Ammon's horn (tissue), 1 donor: ENCODE measurements around the gene SLC29A1.

ENCODE experiments used
- DNase-seq: peaks from one replicate; pipeline ENCODE4 v3.0.0-alpha.2; 2016; ENCODE audit warnings: low spot score

Gene SLC29A1

DNA sequence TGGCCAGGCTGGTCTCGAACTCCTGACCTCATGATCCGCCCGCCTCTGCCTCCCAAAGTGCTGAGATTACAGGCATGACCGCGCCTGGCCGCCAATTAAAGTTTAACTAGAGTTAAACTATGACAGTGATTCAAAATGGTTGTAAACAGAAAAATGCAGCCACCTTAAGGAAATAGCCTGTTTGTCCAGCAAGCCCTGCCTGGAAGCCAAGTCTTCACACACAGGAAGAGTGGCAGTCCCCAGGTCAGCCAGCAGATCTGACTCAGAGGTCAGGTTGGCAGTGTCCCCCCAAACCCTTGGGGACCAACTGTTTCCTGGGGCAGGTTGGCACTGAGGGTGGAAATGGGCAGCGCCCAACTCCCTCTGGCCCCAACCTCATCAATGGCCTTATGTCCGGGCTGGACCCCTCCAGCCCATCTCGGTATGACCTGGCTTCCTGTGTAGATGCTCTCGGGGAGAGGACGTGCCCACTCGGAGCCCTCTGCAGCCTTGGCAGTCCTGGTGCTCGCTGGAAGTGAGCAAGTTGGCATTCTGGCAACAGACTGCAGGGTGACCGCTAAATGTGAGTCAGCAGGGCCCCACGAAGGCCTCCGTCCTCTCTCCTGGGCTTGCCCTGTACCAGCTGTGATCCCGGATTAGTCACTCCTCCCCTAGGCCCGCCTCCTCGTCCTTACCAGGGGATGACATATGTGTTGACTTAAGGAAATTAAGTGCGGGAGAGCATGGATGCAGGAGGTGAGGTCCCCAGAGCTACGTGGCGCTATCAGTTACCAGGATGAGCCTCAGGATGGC lies 13.8 kb downstream of the SLC29A1 start:
- peak; percentile 82 for DNase-seq

DNA sequence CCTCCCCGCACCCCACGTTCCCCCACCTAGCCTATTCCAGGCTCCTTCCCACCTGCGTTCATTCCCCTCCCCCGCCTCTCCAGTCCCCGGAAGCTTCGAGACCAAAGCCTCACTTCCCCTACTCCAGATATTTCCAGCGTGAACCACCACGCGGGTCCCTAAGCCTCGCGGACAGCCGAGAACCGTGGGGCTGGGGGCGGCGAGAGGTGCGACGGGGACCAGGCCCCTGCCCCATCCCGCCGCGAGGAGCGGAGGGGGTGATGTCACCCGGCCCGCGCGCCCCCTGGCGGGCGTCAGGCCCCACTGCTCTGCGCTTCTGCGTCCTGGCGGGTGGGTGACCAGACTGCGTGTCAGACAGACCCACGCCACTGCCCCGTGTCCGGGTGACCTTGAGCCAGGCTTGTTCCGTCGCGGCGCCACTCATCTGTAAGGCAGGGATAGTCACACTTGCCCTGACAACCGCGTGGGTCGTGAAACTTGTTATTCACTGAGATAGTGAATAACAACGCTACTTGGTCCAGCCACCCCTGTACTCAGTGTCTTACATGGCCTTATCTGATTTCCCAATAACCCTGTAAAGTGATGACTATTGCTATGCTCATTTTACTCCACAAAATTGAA lies 14.5 kb downstream of the SLC29A1 start:
- peak; percentile 87 for DNase-seq

DNA sequence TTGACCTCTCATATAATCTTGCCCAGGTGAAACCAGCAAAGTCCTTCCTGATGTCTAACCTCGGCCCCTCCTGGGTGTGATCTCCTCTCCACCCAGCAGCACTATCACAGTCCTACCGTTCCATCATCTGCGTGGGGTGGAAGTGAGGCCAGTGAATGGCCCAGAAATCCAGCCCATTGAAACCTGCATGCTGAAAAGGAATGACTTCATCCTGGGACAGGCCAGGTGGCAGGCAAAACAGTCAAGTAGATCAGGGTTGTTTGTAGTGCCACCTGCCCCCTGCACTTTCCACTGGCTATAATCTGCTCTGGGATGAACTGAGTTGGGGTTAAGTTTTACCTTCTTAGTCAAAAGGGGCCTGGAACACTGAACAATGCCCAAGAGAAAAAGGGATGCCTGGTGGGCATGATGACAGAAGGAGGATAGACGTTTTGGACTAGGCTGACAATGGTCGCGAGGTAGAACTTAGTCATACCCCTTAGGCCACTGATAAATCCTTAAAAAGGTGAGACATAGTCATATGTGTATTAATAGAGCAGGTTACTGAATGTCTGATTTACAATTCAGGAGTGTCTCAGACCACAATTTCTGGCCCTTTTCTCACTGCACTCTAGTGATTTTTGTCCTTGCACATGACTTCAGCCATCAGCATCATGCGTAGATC lies 15.4 kb downstream of the SLC29A1 start:
- DNase-seq, result no peak

DNA sequence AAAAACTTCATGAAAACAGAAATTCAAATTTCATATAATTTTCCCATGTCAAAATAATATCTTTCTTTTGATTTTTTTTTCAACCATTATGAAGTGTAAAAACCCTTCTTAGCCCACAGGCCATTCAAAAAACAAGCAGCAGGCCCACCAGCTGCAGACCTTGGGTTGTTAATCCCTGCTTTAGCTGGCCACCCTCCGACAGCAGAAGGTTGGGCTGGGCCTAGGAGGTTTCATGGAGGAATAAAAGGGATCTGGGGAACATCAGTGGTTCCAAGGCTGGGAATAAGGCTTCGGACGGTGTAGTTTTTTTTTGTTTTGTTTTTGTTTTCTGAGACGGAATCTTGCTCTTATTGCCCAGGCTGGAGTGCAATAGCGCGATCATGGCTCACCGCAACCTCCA lies 19.9 kb downstream of the SLC29A1 start:
- DNase-seq, result no peak

DNA sequence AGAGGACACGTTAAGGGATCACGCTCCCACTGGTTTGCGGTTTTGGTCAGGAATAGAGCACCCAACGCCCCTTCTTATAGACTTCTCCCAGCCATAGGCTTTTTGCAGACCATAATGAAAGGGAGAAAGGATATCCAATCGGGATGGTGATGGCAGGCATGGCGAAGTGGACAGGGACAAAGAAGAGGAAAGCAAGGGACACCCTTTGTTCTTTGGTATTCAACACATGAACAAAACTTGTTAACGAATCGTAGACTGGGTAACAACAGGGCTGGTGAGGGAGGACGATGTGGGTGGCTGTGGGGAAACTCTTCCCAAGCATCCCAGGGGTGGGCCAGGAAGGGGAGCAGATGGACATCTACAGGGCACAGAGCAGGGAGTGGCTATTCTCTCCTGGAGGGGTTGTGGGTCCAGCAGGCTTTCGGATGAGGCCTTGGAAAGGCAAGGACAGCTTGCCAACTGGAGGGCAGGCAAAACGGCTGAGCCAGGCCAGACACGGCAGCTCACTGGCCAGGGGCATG lies 22.1 kb downstream of the SLC29A1 start:
- DNase-seq, result no peak

DNA sequence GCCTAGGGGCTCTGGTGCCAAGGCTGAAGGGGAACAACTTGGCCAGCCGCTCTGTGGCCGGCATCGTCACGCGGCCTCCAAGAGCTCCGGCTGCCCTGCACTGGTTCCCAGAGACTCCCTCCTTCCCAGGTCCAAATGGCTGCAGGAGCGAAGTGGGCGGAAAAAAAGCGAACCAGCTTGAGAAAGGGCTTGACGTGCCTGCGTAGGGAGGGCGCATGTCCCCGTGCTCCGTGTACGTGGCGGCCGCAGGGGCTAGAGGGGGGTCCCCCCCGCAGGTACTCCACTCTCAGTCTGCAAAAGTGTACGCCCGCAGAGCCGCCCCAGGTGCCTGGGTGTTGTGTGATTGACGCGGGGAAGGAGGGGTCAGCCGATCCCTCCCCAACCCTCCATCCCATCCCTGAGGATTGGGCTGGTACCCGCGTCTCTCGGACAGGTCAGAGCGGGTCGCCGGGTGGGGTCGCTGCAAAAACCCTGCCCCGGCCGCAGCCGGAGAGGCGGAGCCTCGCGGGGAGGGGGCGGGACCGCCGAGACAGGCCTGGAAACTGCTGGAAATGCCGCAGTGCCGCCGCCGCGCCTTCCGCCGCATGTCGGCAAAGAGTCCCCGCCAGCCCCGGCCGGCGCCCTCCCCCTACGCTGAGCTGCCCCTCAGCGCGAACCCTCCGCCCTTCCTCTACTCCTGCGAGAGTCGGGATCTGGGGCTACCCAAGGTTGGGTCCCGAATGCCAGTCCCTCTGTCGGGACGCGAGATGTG lies 22.7 kb downstream of the SLC29A1 start:
- DNase-seq, result peak; percentile 83

DNA sequence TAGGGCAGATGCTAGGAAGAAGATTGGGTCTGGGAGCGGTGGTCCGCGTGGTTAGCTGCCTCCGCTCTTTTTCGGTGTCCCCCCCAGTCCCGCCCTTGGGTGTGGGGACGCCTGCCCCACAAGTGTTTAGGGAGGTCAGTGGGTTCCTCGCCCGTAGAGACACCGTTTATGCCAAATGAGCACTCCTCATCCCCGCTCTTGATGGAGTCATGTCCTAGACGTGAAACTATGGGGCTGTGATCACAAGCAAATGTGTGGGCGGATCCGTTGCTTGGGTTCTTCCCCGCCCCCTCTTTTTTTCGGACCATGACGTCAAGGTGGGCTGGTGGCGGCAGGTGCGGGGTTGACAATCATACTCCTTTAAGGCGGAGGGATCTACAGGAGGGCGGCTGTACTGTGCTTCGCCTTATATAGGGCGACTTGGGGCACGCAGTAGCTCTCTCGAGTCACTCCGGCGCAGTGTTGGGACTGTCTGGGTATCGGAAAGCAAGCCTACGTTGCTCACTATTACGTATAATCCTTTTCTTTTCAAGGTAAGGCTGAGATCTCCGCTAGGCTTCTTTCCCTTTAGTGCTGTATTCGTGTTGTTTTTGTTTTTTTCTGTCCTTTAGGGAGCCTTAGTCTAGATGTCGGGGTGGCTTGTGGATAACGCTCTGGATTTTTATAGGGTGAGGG lies 23.4 kb downstream of the SLC29A1 start, which contains the start of gene HSP90AB1:
TSS of gene HSP90AB1 (plus strand) at position 439 of the 675 bp plus-strand sequence. CDS start 1,529 bp downstream, outside the sequence.
- peak; percentile 98 for DNase-seq

DNA sequence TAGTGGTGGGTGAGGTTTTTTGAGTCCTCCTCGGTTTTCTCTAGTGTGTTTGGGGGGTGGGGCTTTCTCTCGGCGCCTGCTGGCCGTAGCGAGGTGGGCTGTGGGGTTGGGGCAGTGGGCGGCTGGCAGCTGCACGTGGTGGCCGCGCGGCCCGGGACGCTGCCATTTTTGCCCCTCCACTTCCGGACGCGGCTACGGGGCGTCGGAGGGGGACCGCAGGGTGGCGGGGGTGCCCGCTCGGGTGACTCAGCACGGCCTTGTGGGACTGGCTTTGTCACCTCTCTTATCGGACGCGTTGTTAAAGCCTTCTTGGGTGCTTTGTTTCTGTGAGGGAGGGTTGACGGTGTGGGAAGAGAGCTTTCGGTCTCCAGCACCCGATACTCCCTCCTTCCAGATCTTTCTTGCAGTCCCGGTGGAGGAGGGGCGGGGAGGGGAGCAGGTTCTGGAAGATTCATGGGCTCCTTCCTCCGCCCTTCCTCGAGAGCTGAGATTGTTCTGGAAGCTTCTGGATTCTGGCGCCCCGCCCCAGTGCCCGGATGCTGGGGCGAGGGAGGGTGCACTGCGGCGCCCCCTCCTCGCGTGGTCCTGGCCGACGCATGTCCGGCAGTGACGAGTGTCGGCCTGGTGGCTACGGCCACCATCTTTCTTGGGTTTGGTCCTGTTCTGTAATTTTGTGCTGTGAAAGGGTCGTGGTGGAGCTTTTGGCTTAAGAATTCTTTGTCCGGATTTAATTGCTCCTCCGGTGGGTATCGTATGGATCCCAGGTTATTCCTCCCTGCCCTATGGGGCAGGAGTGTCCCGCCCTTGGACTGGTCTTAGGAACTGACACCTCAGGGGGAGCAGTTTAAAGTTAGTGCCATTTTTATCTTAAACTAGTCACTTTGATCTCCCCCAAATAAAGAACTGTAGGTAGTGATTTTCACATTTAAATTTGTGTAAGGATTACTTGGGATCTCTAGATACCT lies 24.2 kb downstream of the SLC29A1 start:
- DNase-seq, result peak; percentile 63

DNA sequence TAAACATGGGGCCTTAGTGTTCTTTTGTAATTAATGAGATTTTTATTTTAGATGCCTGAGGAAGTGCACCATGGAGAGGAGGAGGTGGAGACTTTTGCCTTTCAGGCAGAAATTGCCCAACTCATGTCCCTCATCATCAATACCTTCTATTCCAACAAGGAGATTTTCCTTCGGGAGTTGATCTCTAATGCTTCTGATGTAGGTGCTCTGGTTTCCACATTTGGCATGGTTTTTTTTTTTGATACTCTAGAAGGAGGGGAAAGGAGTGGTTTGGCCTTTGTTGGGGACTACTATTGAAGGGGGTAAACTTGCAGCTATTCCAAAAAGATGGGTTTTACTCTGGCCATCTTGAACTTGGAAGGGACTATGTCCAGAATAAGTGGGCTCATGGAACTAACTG lies 25.2 kb downstream of the SLC29A1 start:
- DNase-seq, result no peak

DNA sequence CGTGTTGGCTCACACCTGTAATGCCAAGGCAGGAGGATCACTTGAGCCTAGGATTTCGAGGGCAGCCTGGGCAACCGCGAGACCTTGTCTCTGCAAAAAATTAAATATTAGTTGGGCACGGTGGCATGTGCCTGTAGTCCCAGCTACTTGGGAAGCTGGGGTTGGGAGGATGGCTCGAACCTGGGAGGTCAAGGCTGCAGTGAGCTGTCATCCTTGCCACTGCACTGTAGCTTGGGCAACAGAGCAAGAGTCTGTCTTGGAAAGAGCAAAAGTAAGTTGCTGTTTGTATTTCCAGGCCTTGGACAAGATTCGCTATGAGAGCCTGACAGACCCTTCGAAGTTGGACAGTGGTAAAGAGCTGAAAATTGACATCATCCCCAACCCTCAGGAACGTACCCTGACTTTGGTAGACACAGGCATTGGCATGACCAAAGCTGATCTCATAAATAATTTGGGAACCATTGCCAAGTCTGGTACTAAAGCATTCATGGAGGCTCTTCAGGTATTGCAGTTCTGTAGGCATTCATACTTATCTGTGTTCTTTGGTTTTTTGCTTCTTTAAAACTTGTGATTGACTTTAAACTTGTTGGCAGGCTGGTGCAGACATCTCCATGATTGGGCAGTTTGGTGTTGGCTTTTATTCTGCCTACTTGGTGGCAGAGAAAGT lies 25.8 kb downstream of the SLC29A1 start:
- no peak for DNase-seq

DNA sequence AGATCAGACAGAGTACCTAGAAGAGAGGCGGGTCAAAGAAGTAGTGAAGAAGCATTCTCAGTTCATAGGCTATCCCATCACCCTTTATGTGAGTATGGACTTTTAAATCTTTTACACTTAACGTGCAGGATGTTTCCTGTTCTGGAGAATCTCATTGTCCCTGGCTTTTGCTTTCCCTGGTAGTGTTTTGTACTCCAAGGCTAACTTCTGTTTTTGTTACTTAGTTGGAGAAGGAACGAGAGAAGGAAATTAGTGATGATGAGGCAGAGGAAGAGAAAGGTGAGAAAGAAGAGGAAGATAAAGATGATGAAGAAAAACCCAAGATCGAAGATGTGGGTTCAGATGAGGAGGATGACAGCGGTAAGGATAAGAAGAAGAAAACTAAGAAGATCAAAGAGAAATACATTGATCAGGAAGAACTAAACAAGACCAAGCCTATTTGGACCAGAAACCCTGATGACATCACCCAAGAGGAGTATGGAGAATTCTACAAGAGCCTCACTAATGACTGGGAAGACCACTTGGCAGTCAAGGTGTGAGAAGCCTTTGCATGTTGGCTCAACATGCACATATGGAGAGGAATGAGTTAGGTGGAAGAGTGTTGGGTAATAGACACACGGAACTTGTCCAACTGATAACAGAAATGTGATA lies 26.8 kb downstream of the SLC29A1 start:
- DNase-seq, result no peak

DNA sequence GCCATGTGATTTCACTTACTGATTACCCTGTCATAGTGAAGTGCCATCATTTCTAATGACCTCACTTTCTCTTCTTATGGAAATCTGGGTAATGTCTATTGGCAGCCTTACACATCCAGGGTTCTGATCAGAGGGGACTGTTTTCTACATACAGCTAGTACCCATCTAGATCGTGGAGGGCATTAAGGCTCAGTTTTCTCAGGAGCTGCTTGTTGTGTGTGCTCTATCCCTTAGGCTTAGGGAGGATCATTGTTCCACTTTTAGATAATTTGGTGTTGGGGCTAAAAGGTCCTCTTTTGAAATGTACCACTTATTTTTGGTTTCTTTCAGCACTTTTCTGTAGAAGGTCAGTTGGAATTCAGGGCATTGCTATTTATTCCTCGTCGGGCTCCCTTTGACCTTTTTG lies 27.3 kb downstream of the SLC29A1 start:
- DNase-seq, result no peak

DNA sequence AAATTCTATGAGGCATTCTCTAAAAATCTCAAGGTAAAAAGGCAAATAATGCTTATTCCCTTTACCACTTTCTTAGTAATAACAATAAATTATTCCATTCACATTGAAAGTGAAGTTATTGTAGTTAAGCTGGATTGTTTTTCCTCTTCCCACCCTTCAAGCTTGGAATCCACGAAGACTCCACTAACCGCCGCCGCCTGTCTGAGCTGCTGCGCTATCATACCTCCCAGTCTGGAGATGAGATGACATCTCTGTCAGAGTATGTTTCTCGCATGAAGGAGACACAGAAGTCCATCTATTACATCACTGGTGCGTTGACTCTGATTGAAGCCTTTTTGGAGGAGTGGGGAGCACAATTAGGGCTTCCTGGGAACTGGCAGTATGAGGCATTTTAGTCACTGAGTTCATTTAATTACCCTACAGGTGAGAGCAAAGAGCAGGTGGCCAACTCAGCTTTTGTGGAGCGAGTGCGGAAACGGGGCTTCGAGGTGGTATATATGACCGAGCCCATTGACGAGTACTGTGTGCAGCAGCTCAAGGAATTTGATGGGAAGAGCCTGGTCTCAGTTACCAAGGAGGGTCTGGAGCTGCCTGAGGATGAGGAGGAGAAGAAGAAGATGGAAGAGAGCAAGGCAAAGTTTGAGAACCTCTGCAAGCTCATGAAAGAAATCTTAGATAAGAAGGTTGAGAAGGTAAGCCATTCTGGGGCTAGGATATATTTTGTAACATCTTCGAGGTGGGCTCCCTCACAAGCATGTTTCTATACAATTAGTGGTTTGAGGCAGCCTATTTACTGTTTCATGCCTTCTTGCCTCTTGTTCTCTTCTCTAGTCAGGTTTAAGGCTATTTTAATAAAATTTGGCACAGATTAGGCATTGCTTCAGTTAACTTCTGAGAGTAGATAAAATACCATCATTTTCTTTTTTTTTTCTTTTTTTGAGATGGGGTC lies 28.5 kb downstream of the SLC29A1 start:
- DNase-seq, result no peak

DNA sequence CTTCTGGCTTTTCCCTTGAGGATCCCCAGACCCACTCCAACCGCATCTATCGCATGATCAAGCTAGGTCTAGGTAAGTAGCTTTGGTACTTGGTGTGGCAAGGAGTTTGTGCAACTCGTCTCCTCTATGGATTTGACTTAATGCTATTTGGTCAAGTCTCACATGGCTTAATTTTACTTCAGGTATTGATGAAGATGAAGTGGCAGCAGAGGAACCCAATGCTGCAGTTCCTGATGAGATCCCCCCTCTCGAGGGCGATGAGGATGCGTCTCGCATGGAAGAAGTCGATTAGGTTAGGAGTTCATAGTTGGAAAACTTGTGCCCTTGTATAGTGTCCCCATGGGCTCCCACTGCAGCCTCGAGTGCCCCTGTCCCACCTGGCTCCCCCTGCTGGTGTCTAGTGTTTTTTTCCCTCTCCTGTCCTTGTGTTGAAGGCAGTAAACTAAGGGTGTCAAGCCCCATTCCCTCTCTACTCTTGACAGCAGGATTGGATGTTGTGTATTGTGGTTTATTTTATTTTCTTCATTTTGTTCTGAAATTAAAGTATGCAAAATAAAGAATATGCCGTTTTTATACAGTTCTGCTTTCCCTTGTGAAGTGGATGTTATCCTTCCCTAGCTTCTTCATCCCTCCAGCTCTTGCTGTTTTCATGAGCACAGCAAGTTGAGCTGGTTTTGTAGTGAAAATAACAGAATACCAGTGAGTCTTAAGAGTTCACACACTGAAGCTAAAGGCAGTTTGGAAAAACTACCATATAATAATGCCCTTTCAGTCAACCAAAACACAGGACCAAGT lies 30.1 kb downstream of the SLC29A1 start:
- no peak for DNase-seq

DNA sequence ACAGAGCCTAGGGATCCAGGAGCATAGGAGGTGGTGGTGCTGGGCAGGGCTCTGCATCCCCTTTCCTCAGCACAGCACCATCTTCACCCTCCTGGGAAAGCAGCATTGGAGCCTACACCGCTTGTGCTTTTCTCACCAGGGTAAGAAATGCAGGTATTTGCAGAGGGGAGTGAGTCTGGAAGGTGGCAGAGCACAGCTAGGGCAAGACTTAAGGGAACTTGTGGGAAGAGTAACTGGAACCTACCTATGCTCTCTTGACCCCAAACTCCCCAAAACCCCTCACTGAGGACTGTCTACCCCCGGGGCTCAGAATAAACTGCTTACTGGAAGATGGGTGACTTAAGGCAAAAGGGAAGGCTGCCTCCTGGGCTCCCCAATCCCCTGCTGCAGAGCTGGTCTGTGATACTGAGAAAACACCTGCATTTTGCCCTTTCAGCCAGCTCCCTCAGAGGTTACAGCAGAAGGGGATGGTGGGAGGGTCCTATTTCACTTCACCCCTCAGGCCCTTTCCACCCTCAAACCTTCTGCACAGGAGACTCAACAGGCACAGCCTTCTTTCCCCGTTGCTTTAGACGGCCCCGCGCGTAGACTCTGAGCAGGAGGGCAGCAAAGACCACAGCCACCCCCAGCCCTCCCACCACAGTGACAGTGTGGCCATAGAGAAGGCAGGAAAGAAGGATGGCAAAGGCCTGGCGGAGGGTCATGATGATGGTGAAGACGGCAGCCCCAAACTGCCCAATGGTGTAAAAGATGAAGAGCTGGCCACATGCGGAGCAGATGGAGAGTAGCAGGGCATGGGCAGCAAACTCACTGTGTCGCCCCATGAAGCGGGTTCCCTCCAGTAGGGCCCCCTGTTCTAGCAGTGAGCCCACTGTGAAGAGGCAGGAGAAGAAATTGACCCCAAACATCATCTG lies 31.1 kb downstream of the SLC29A1 start:
- DNase-seq, result no peak
